ENCODE data around the gene TMEM134. TPM values are rescaled to one million over a fixed set of nuclear protein-coding genes. Genes with fewer than 3 reads are reported as not detected.

TMEM134 gene
- polyA plus RNA-seq, 10 donors = 38.7 to 57.6 (median 46.3) TPM

Other genes starting within 250 kb of the TMEM134 start
- 10 to 100 TPM; 42.2 to 62.2 (median 49.7) TPM for gene GRK2, start 202.8 kb downstream of the TMEM134 start, polyA plus RNA-seq (ENCODE audit: insufficient read length in 10 of 10)
- 10 to 100 TPM; 17.3 to 37.9 (median 25.9) TPM for gene ANKRD13D, start 179.9 kb downstream of the TMEM134 start, polyA plus RNA-seq (ENCODE audit: insufficient read length in 10 of 10)
- 10 to 100 TPM; 11.6 to 19.0 (median 14.6) TPM for gene SSH3, start 165.7 kb downstream of the TMEM134 start, polyA plus RNA-seq (ENCODE audit: insufficient read length in 10 of 10)
- gene POLD4, start 115.7 kb downstream of the TMEM134 start, polyA plus RNA-seq (ENCODE audit: insufficient read length in 10 of 10) = 10 to 100 TPM; 19.2 to 33.1 (median 25.3) TPM
- 1 to 10 TPM; 1.7 to 3.8 (median 2.4) TPM for gene CLCF1, start 95.7 kb downstream of the TMEM134 start, polyA plus RNA-seq (ENCODE audit: insufficient read length in 10 of 10)
- gene RAD9A, start 77.3 kb downstream of the TMEM134 start, polyA plus RNA-seq (ENCODE audit: insufficient read length in 10 of 10) = 10 to 100 TPM in 3 of 10 donors, 1 to 10 TPM in 7; 7.7 to 13.4 (median 8.5) TPM
- gene PPP1CA, start 67.4 kb downstream of the TMEM134 start, polyA plus RNA-seq (ENCODE audit: insufficient read length in 10 of 10) = 100 to 1,000 TPM in 8 of 10 donors, 10 to 100 TPM in 2; 95.8 to 132 (median 119) TPM
- 10 to 100 TPM in 1 of 10 donors, 1 to 10 TPM in 9; 1.8 to 10.4 (median 4.6) TPM for gene TBC1D10C, start 65.2 kb downstream of the TMEM134 start, polyA plus RNA-seq (ENCODE audit: insufficient read length in 10 of 10)
- gene CARNS1, start 53.6 kb downstream of the TMEM134 start, polyA plus RNA-seq (ENCODE audit: insufficient read length in 10 of 10) = 10 to 100 TPM; 24.1 to 62.8 (median 48.3) TPM
- gene RPS6KB2, start 40.8 kb downstream of the TMEM134 start, polyA plus RNA-seq (ENCODE audit: insufficient read length in 10 of 10) = 10 to 100 TPM; 23.0 to 43.8 (median 34.0) TPM
- 1 to 10 TPM in 6 of 10 donors, under 1 TPM in 3, not detected in 1; 0.53 to 9.5 (median 1.2) TPM for gene PTPRCAP, start 31.6 kb downstream of the TMEM134 start, polyA plus RNA-seq (ENCODE audit: insufficient read length in 10 of 10)
- gene CORO1B, start 25.8 kb downstream of the TMEM134 start, polyA plus RNA-seq (ENCODE audit: insufficient read length in 10 of 10) = 10 to 100 TPM; 22.3 to 42.2 (median 29.3) TPM
- not detected for gene GPR152, start 16.5 kb downstream of the TMEM134 start, polyA plus RNA-seq (ENCODE audit: insufficient read length in 10 of 10)
- 1 to 10 TPM in 4 of 10 donors, under 1 TPM in 6; 0.26 to 1.8 (median 0.94) TPM for gene CABP4, start 13.9 kb downstream of the TMEM134 start, polyA plus RNA-seq (ENCODE audit: insufficient read length in 10 of 10)
- gene AIP, start 13.8 kb upstream of the TMEM134 start, polyA plus RNA-seq (ENCODE audit: insufficient read length in 10 of 10) = 10 to 100 TPM; 34.9 to 55.8 (median 43.7) TPM
- gene PITPNM1, start 36.1 kb upstream of the TMEM134 start, polyA plus RNA-seq (ENCODE audit: insufficient read length in 10 of 10) = 1 to 10 TPM; 6.0 to 9.9 (median 8.3) TPM
- gene CDK2AP2, start 38.9 kb upstream of the TMEM134 start, polyA plus RNA-seq (ENCODE audit: insufficient read length in 10 of 10) = 10 to 100 TPM; 14.2 to 21.3 (median 17.1) TPM
- not detected for gene CABP2, start 54.2 kb upstream of the TMEM134 start, polyA plus RNA-seq (ENCODE audit: insufficient read length in 10 of 10)
- gene GSTP1, start 114.6 kb upstream of the TMEM134 start, polyA plus RNA-seq (ENCODE audit: insufficient read length in 10 of 10) = 100 to 1,000 TPM; 207 to 370 (median 253) TPM
- gene NDUFV1, start 137.7 kb upstream of the TMEM134 start, polyA plus RNA-seq (ENCODE audit: insufficient read length in 10 of 10) = 100 to 1,000 TPM; 115 to 158 (median 134) TPM
- 1 to 10 TPM; 2.3 to 5.5 (median 3.6) TPM for gene NUDT8, start 160.7 kb upstream of the TMEM134 start, polyA plus RNA-seq (ENCODE audit: insufficient read length in 10 of 10)
- not detected for gene TBX10, start 170.5 kb upstream of the TMEM134 start, polyA plus RNA-seq (ENCODE audit: insufficient read length in 10 of 10)
- under 1 TPM in 8 of 10 donors, not detected in 2; 0.13 to 0.53 (median 0.37) TPM for gene ACY3, start 181.5 kb upstream of the TMEM134 start, polyA plus RNA-seq (ENCODE audit: insufficient read length in 10 of 10)
- 10 to 100 TPM in 1 of 10 donors, 1 to 10 TPM in 1, under 1 TPM in 3, not detected in 5; 0.09 to 11.5 (median 0.39) TPM for gene ALDH3B2, start 205.4 kb upstream of the TMEM134 start, polyA plus RNA-seq (ENCODE audit: insufficient read length in 10 of 10)

Measured in muscle of back (tissue), 10 donors.